IgD-negative memory B cell (primary cell): ENCODE results near the gene LNPEP. TPM values are rescaled to one million over a fixed set of nuclear protein-coding genes. Genes with fewer than 3 reads are reported as not detected.
A peak's percentile ranks its signal among the peaks of the same experiment; 100 is the strongest.

Source experiments
- H3K27ac Mint-ChIP-seq, 3 donors: one replicate each; pipeline ENCODE4 v1.8.0; 2020 to 2022; ENCODE audit warnings: mild to moderate bottlenecking in 3 of 3, mixed read lengths in 3 of 3, moderate library complexity in 1 of 3
- H3K27me3 Mint-ChIP-seq: one replicate; pipeline ENCODE4 v1.8.0; 2021; ENCODE audit warnings: mixed read lengths
- H3K36me3 Mint-ChIP-seq: one replicate; pipeline ENCODE4 v1.8.0; 2020; ENCODE audit warnings: mild to moderate bottlenecking, mixed read lengths
- H3K4me1 Mint-ChIP-seq, 3 donors: one replicate each; pipeline ENCODE4 v1.8.0; 2020 to 2022; ENCODE audit warnings: mixed read lengths in 3 of 3, mild to moderate bottlenecking in 1 of 3
- H3K4me3 Mint-ChIP-seq, 4 donors: one replicate each; pipeline ENCODE4 v1.8.0; 2020 to 2022; ENCODE audit warnings: mild to moderate bottlenecking in 4 of 4, mixed read lengths in 4 of 4, moderate library complexity in 3 of 4
- H3K9me3 Mint-ChIP-seq, 3 donors: one replicate each; pipeline ENCODE4 v1.8.0; 2020 to 2021; ENCODE audit warnings: mixed read lengths in 3 of 3, mild to moderate bottlenecking in 1 of 3
- polyA plus RNA-seq: library from polyadenylated mRNA; unstranded; fragments of 300-500 nt; fragmentation: Illumina TruSeq; gene quantifications from one replicate; pipeline ENCODE4 v1.2.3, GENCODE V29; 2021

LNPEP gene
- polyA plus RNA-seq, 1 donor from 2014 or later = 20.1 TPM

- H3K9me3 Mint-ChIP-seq = no peaks in the 10 kb centered on the region
- peaks cover 4 to 9% (median 7%) of the 10 kb centered on the region in 3 donors for H3K4me1 Mint-ChIP-seq
- no peaks in the 10 kb centered on the region for H3K27me3 Mint-ChIP-seq
- peak overlapping the region in 1 of 3 donors; percentile 6 for H3K27ac Mint-ChIP-seq
- peaks cover 10% of the 10 kb centered on the region for H3K36me3 Mint-ChIP-seq
- H3K4me3 Mint-ChIP-seq = no peak overlapping the region
These were observed 54.2 kb downstream of the LNPEP start for GRCh38 chr5:96990102-96990501.

- Mint-ChIP-seq H3K36me3 (peaks cover 9% of the 10 kb centered on the region), H3K4me1 (peaks cover 0 to 5% (median 4%) of the 10 kb centered on the region in 3 donors), H3K27me3 (no peaks in the 10 kb centered on the region), H3K27ac (no peak overlapping the region), H3K4me3 (no peak overlapping the region), H3K9me3 (no peaks in the 10 kb centered on the region)
These were observed 55.8 kb downstream of the LNPEP start for GRCh38 chr5:96991708-96992107.

- H3K36me3 Mint-ChIP-seq = peaks cover 11% of the 10 kb centered on the region
- H3K27me3 Mint-ChIP-seq = no peaks in the 10 kb centered on the region
These were observed 57.9 kb downstream of the LNPEP start for GRCh38 chr5:96993760-96994159.

GRCh38 chr5:96994493-96994892, 58.6 kb downstream of the LNPEP start:
- Mint-ChIP-seq H3K27ac (peak overlapping the region in 1 of 3 donors; percentile 28), H3K4me1 (peaks cover 4 to 11% (median 6%) of the 10 kb centered on the region in 3 donors), H3K36me3 (peaks cover 12% of the 10 kb centered on the region), H3K9me3 (no peaks in the 10 kb centered on the region), H3K27me3 (no peaks in the 10 kb centered on the region), H3K4me3 (no peak overlapping the region)

More at GRCh38 chr5:96993760-96994159, 57.9 kb downstream of the LNPEP start:
- Mint-ChIP-seq H3K27ac (peak overlapping the region in 1 of 3 donors; percentile 6), H3K9me3 (no peaks in the 10 kb centered on the region), H3K4me1 (peaks cover 4 to 7% (median 5%) of the 10 kb centered on the region in 3 donors), H3K4me3 (no peak overlapping the region)

- Mint-ChIP-seq H3K4me1 (peaks cover 4 to 11% (median 6%) of the 10 kb centered on the region in 3 donors), H3K9me3 (no peaks in the 10 kb centered on the region), H3K36me3 (peaks cover 10% of the 10 kb centered on the region), H3K27ac (no peak overlapping the region), H3K4me3 (no peak overlapping the region), H3K27me3 (no peaks in the 10 kb centered on the region)
These were observed 59.5 kb downstream of the LNPEP start for GRCh38 chr5:96995419-96995818.

- H3K27ac Mint-ChIP-seq = no peak overlapping the region
- peaks cover 3% of the 10 kb centered on the region for H3K36me3 Mint-ChIP-seq
These were observed 61.5 kb downstream of the LNPEP start for GRCh38 chr5:96997265-96997859.

GRCh38 chr5:96999856-97000255, 64.0 kb downstream of the LNPEP start:
- H3K4me1 Mint-ChIP-seq = peaks cover 1 to 11% (median 3%) of the 10 kb centered on the region in 3 donors
- H3K9me3 Mint-ChIP-seq = no peaks in the 10 kb centered on the region
- H3K27me3 Mint-ChIP-seq = no peaks in the 10 kb centered on the region
- H3K36me3 Mint-ChIP-seq = peaks cover 3% of the 10 kb centered on the region
- peak overlapping the region in 1 of 3 donors; percentile 54 for H3K27ac Mint-ChIP-seq
- H3K4me3 Mint-ChIP-seq = no peak overlapping the region

More at GRCh38 chr5:96997265-96997859, 61.5 kb downstream of the LNPEP start:
- Mint-ChIP-seq H3K9me3 (no peaks in the 10 kb centered on the region), H3K27me3 (no peaks in the 10 kb centered on the region), H3K4me1 (peaks cover 1 to 11% (median 3%) of the 10 kb centered on the region in 3 donors), H3K4me3 (no peak overlapping the region)

GRCh38 chr5:97000391-97000790, 64.5 kb downstream of the LNPEP start:
- Mint-ChIP-seq H3K27me3 (no peaks in the 10 kb centered on the region), H3K9me3 (no peaks in the 10 kb centered on the region), H3K4me3 (no peak overlapping the region), H3K27ac (no peak overlapping the region), H3K4me1 (peaks cover 1 to 11% (median 3%) of the 10 kb centered on the region in 3 donors), H3K36me3 (peaks cover 3% of the 10 kb centered on the region)

GRCh38 chr5:97002983-97003382, 67.1 kb downstream of the LNPEP start:
- no peaks in the 10 kb centered on the region for H3K27me3 Mint-ChIP-seq
- H3K36me3 Mint-ChIP-seq = peaks cover 3% of the 10 kb centered on the region
- H3K4me1 Mint-ChIP-seq = peaks cover 3 to 7% (median 5%) of the 10 kb centered on the region in 3 donors
- no peaks in the 10 kb centered on the region for H3K9me3 Mint-ChIP-seq
- no peak overlapping the region for H3K27ac Mint-ChIP-seq
- no peak overlapping the region for H3K4me3 Mint-ChIP-seq

GRCh38 chr5:97004423-97005060, 68.7 kb downstream of the LNPEP start:
- Mint-ChIP-seq H3K27ac (peak overlapping the region; percentile 24 to 78 (median 26)), H3K27me3 (no peaks in the 10 kb centered on the region), H3K4me1 (peaks cover 8 to 11% (median 11%) of the 10 kb centered on the region in 3 donors), H3K36me3 (peaks cover 2% of the 10 kb centered on the region), H3K4me3 (no peak overlapping the region), H3K9me3 (no peaks in the 10 kb centered on the region)

- Mint-ChIP-seq H3K36me3 (peaks cover 2% of the 10 kb centered on the region), H3K4me3 (no peak overlapping the region), H3K27me3 (no peaks in the 10 kb centered on the region), H3K9me3 (no peaks in the 10 kb centered on the region), H3K4me1 (peaks cover 12 to 22% (median 16%) of the 10 kb centered on the region in 3 donors), H3K27ac (peak overlapping the region in 1 of 3 donors; percentile 76)
These were observed 70.7 kb downstream of the LNPEP start for GRCh38 chr5:97006454-97007060.

GRCh38 chr5:97009212-97009898, 73.5 kb downstream of the LNPEP start:
- H3K4me3 Mint-ChIP-seq = peak overlapping the region in 3 of 4 donors; percentile 1 to 80 (median 46)
- H3K27me3 Mint-ChIP-seq = no peaks in the 10 kb centered on the region
- H3K27ac Mint-ChIP-seq = peak overlapping the region; percentile 2 to 94 (median 86)
- peaks cover 12 to 22% (median 16%) of the 10 kb centered on the region in 3 donors for H3K4me1 Mint-ChIP-seq
- no peaks in the 10 kb centered on the region for H3K9me3 Mint-ChIP-seq
- H3K36me3 Mint-ChIP-seq = peaks cover 2% of the 10 kb centered on the region

GRCh38 chr5:97009921-97010320, 74.0 kb downstream of the LNPEP start:
- peaks cover 2% of the 10 kb centered on the region for H3K36me3 Mint-ChIP-seq
- no peaks in the 10 kb centered on the region for H3K27me3 Mint-ChIP-seq
- H3K27ac Mint-ChIP-seq = peak overlapping the region in 2 of 3 donors; percentile 2 to 86
- H3K9me3 Mint-ChIP-seq = no peaks in the 10 kb centered on the region
- peaks cover 12 to 21% (median 16%) of the 10 kb centered on the region in 3 donors for H3K4me1 Mint-ChIP-seq
- H3K4me3 Mint-ChIP-seq = no peak overlapping the region

GRCh38 chr5:97010606-97011005, 74.7 kb downstream of the LNPEP start:
- H3K9me3 Mint-ChIP-seq = no peaks in the 10 kb centered on the region
- H3K27ac Mint-ChIP-seq = no peak overlapping the region
- peaks cover 2% of the 10 kb centered on the region for H3K36me3 Mint-ChIP-seq
- no peak overlapping the region for H3K4me3 Mint-ChIP-seq
- H3K4me1 Mint-ChIP-seq = peaks cover 12 to 21% (median 16%) of the 10 kb centered on the region in 3 donors
- no peaks in the 10 kb centered on the region for H3K27me3 Mint-ChIP-seq

- Mint-ChIP-seq H3K9me3 (no peaks in the 10 kb centered on the region), H3K4me1 (peaks cover 12 to 21% (median 16%) of the 10 kb centered on the region in 3 donors), H3K27me3 (no peaks in the 10 kb centered on the region), H3K4me3 (no peak overlapping the region), H3K27ac (peak overlapping the region in 1 of 3 donors; percentile 40), H3K36me3 (peaks cover 2% of the 10 kb centered on the region)
These were observed 75.7 kb downstream of the LNPEP start for GRCh38 chr5:97011567-97011966.
